ENCODE measurements around the gene ADAMTS3.

The ADAMTS3 gene

GRCh38 chr4:72318421-72319170 lies 250.4 kb downstream of the ADAMTS3 start:
- no peak overlapping the region for H3K4me3 ChIP-seq (replicated peaks in 1 of 2; ENCODE audit: low read depth in 2 of 2, low read length in 2 of 2)
- no peak for DNase-seq (ENCODE audit: low read depth in 2 of 2)
- no peak for TF ChIP-seq CTCF (IDR thresholded peaks at IDR 0.05; ENCODE audit: low read depth, low read length)

- no peak overlapping the region for H3K4me3 ChIP-seq (replicated peaks in 1 of 2; ENCODE audit: low read depth in 2 of 2, low read length in 2 of 2)
- peak; percentile 83 to 96 for DNase-seq (ENCODE audit: low read depth in 2 of 2)
- no peak for TF ChIP-seq CTCF (IDR thresholded peaks at IDR 0.05; ENCODE audit: low read depth, low read length)
Measured at GRCh38 chr4:72314869-72315268, 254.2 kb downstream of the ADAMTS3 start.

GRCh38 chr4:72313121-72313520 lies 255.9 kb downstream of the ADAMTS3 start:
- DNase-seq (ENCODE audit: low read depth in 2 of 2) = no peak
- no peak overlapping the region for H3K4me3 ChIP-seq (replicated peaks in 1 of 2; ENCODE audit: low read depth in 2 of 2, low read length in 2 of 2)
- TF ChIP-seq CTCF (IDR thresholded peaks at IDR 0.05; ENCODE audit: low read depth, low read length) = no peak

GRCh38 chr4:72312032-72312650 lies 256.9 kb downstream of the ADAMTS3 start:
- TF ChIP-seq CTCF (IDR thresholded peaks at IDR 0.05; ENCODE audit: low read depth, low read length) = no peak
- DNase-seq (ENCODE audit: low read depth in 2 of 2) = peak; percentile 95 to 96

GRCh38 chr4:72311291-72311690 lies 257.7 kb downstream of the ADAMTS3 start:
- TF ChIP-seq CTCF (IDR thresholded peaks at IDR 0.05; ENCODE audit: low read depth, low read length) = no peak
- no peak overlapping the region for H3K4me3 ChIP-seq (replicated peaks in 1 of 2; ENCODE audit: low read depth in 2 of 2, low read length in 2 of 2)
- DNase-seq (ENCODE audit: low read depth in 2 of 2) = peak in 1 of 2 donors; percentile 13

More at GRCh38 chr4:72312032-72312650, 256.9 kb downstream of the ADAMTS3 start:
- H3K4me3 ChIP-seq (replicated peaks in 1 of 2; ENCODE audit: low read depth in 2 of 2, low read length in 2 of 2) = peak overlapping the region in 1 of 2 donors; percentile 2

- no peak overlapping the region for H3K4me3 ChIP-seq (replicated peaks in 1 of 2; ENCODE audit: low read depth in 2 of 2, low read length in 2 of 2)
- TF ChIP-seq CTCF (IDR thresholded peaks at IDR 0.05; ENCODE audit: low read depth, low read length) = no peak
- DNase-seq (ENCODE audit: low read depth in 2 of 2) = no peak
Measured at GRCh38 chr4:72305620-72306019, 263.4 kb downstream of the ADAMTS3 start.
